Keratinocyte (primary cell): ENCODE measurements around the gene GATD1. TPM values are rescaled to one million over a fixed set of nuclear protein-coding genes. Genes with fewer than 3 reads are reported as not detected.

ENCODE experiments used
- DNase-seq: peaks from one replicate; pipeline ENCODE4 v3.0.0-alpha.2; 2011; ENCODE audit warnings: low read depth, missing footprints, low spot score
- FAIRE-seq: peaks from 2 replicates; lab custom pipeline; 2011; peaks lifted over from hg19 to GRCh38; lab: Jason Lieb, UNC
- H2AFZ ChIP-seq: 2 replicates; pipeline ENCODE4 v1.6.0; 2012; ENCODE audit warnings: low read length, control low read depth, inconsistent platforms; ENCODE audit not compliant: control insufficient read depth
- H3K27ac ChIP-seq: 2 replicates; pipeline ENCODE4 v1.5.1; 2011; ENCODE audit warnings: low read length; ENCODE audit not compliant: control insufficient read depth, insufficient read depth
- H3K27me3 ChIP-seq: 3 replicates; pipeline ENCODE4 v1.6.0; 2011; ENCODE audit warnings: low read length; ENCODE audit not compliant: control insufficient read depth, insufficient read depth; ENCODE audit errors: extremely low read depth
- H3K36me3 ChIP-seq, 2 experiments: 2 replicates in 1 of 2; 3 replicates in 1 of 2; pipeline ENCODE4 v1.5.1; 2011; ENCODE audit warnings: low read length in 2 of 2, mild to moderate bottlenecking in 1 of 2; ENCODE audit not compliant: control insufficient read depth in 2 of 2, insufficient read depth in 2 of 2; ENCODE audit errors: extremely low read depth in 1 of 2
- H3K4me1 ChIP-seq: 3 replicates; pipeline ENCODE4 v1.5.1; 2011; ENCODE audit warnings: low read length; ENCODE audit not compliant: control insufficient read depth, insufficient read depth; ENCODE audit errors: extremely low read depth
- H3K4me2 ChIP-seq: 3 replicates; pipeline ENCODE4 v1.6.0; 2011; ENCODE audit warnings: low read depth, low read length; ENCODE audit not compliant: control insufficient read depth, insufficient read depth; ENCODE audit errors: extremely low read depth
- H3K4me3 ChIP-seq, 3 experiments: fragments of 200-600 bp in 1 of 3; sonication (generic) in 1 of 3; 2 replicates in 2 of 3; 3 replicates in 1 of 3; pipeline ENCODE4 v1.5.1; 2011 to 2016; ENCODE audit warnings: low read length in 3 of 3, mild to moderate bottlenecking in 3 of 3, control low read depth in 2 of 3, inconsistent platforms in 1 of 3, low read depth in 1 of 3, mixed read lengths in 1 of 3, mixed run types in 1 of 3, moderate library complexity in 1 of 3; ENCODE audit not compliant: control insufficient read depth in 2 of 3, insufficient read depth in 2 of 3; ENCODE audit errors: extremely low read depth in 1 of 3
- H3K79me2 ChIP-seq: 2 replicates; pipeline ENCODE4 v1.6.0; 2012; ENCODE audit warnings: low read length; ENCODE audit not compliant: control insufficient read depth, insufficient read depth
- H3K9ac ChIP-seq: 3 replicates; pipeline ENCODE4 v1.6.0; 2011; ENCODE audit warnings: low read length; ENCODE audit not compliant: control insufficient read depth, insufficient read depth; ENCODE audit errors: extremely low read depth
- H3K9me1 ChIP-seq: 3 replicates; pipeline ENCODE4 v1.6.0; 2011; ENCODE audit warnings: low read length; ENCODE audit not compliant: control insufficient read depth, insufficient read depth; ENCODE audit errors: extremely low read depth
- H3K9me3 ChIP-seq: 2 replicates; pipeline ENCODE4 v1.5.1; 2012; ENCODE audit warnings: low read depth, low read length; ENCODE audit not compliant: control insufficient read depth
- H4K20me1 ChIP-seq: 3 replicates; pipeline ENCODE4 v1.6.0; 2011; ENCODE audit warnings: low read length; ENCODE audit not compliant: control insufficient read depth, insufficient read depth; ENCODE audit errors: extremely low read depth
- EZH2 ChIP-seq: IDR thresholded peaks from one replicate; pipeline ENCODE4 v1.6.1; 2012; ENCODE audit warnings: inconsistent platforms, mild to moderate bottlenecking, low read length, moderate library complexity
- dilution Hi-C: fragments of 300-500 bp; cut with MboI; formaldehyde crosslinking; loops from one replicate; pipeline ENCODE4 v1.7.0; 2020; ENCODE audit warnings: low sequenced_read_pairs; ENCODE audit not compliant: extremely low pct_ligation_motif_present
- polyA plus RNA-seq, 5 experiments: library from polyadenylated mRNA; depleted of rRNA in 3 of 5; stranded (reverse) in 3 of 5; stranded (forward) in 1 of 5; unstranded in 1 of 5; fragments of >200 nt; gene quantifications; 1 replicate in 1 of 5; 2 replicates in 3 of 5; 3 replicates in 1 of 5; pipeline versions ENCODE4 v1.2.1 to v1.2.3, GENCODE V29; 2011 to 2012; ENCODE audit warnings: missing spikeins in 2 of 5, low read depth in 1 of 5, low replicate concordance in 1 of 5
- TF ChIP-seq, protein P1 (sequence below), 3 experiments: IDR thresholded peaks in 1 of 3; conservative IDR thresholded peaks in 1 of 3; optimal IDR thresholded peaks in 1 of 3; 2 replicates in 2 of 3; 3 replicates in 1 of 3; pipeline versions ENCODE3 to v1.5.1; 2011; ENCODE audit warnings: low read length in 3 of 3, mild to moderate bottlenecking in 3 of 3, moderate library complexity in 2 of 3, control low read depth in 1 of 3, inconsistent platforms in 1 of 3; ENCODE audit not compliant: insufficient read depth in 2 of 3; ENCODE audit errors: extremely low read depth in 1 of 3

The GATD1 gene
- polyA plus RNA-seq, 1 donor (not counting 4 experiments of a cell fraction or from before 2014, with no cell fraction given), result 24.4 TPM

DNA sequence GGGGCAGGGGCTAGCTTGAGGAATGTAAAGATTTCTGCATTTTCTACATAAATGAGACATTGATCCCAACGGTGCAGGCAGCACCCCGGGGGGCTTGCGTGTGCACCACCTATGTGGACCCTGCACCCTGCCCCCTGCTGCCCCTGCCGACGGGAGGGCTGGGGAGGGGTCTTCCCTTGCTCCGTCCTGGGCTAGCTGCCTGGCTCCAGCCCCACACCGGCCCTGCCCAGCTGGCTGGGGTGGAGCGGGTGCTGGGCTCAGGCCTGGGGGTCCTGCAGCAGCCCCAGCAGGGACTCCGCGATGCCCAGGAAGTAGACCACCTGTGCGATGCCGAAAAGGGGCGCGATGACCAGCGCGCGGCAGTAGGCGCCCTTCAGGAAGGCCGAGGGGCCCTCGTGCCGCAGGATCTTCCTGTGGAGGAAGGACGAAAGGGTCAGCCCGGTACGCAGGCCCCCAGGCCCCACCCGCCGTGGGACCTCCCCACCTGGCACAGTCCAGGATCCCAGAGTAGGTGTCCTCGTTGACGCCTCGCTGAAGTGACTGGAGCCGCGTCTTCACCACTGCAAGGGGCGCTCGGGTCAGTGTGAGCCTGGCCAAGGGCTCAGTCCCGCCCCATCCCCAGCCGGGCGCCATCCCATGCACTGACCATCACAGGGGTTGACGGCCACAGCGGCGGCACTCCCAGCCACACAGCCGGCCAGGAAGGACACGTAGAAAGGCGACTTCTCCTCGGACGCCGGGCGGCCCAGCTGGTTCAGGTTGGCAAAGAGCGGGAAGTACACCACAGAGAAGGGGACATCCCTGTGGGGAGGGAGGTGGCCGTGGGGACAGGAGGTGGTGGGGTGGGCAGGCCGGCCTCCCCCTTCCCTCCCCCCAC is 14.6 kb upstream of the GATD1 start:
- dilution Hi-C loops, result no loop called here
- no peak overlapping the region for H3K27ac ChIP-seq
- FAIRE-seq, result no peak

DNA sequence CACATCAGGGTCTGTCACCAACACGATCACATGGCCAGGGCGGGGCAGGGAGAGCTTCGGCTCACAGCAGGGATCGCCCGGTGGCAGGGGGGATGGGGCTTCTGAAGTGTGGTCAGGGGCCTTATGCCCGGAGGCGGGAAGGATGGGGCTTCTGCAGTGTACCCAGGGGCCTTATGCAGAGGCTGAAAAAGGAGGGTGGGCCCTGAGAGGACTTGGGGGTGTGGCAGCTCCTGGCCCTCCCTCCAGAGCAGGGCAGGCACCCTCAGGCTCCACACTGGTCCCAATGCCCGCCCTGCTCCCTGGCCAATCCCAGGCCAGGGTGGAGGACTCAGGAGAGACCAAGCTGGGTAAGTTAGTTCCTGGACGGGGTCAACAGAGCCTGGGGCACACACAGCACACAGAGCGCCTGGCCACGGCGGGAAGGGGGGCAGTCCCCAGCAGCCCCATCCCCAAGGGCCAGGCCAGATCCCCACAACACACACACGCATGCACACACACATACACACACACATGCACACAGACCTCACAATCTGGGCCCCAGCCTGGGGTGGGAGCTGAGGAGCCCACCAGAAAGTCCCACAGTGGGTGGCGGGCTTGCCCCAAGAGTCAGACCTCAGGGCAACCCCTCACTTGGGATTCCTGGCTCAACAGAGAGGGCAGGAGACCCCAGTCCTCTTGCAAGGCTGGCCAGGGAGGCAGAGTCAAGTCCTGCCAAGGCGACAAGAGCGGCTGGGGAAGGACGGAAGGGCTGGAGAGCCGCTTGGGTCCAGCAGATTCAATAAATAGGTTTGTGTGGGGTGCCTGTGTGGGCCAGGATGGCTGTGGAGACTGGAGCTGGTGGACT is 13.7 kb upstream of the GATD1 start:
- no peak overlapping the region for H3K9ac ChIP-seq
- no peak overlapping the region for H2AFZ ChIP-seq
- FAIRE-seq (no peak), DNase-seq (no peak)
- dilution Hi-C loops, result no loop called here
- no peaks in the 10 kb centered on the region for H4K20me1 ChIP-seq
- H3K27ac ChIP-seq, result no peak overlapping the region
- no peaks in the 10 kb centered on the region for H3K9me1 ChIP-seq
- H3K4me2 ChIP-seq, result no peak overlapping the region
- H3K4me3 ChIP-seq, result no peak overlapping the region
- H3K4me1 ChIP-seq, result peaks cover 3% of the 10 kb centered on the region
- H3K79me2 ChIP-seq, result no peaks in the 10 kb centered on the region
- TF ChIP-seq, protein P1, sequence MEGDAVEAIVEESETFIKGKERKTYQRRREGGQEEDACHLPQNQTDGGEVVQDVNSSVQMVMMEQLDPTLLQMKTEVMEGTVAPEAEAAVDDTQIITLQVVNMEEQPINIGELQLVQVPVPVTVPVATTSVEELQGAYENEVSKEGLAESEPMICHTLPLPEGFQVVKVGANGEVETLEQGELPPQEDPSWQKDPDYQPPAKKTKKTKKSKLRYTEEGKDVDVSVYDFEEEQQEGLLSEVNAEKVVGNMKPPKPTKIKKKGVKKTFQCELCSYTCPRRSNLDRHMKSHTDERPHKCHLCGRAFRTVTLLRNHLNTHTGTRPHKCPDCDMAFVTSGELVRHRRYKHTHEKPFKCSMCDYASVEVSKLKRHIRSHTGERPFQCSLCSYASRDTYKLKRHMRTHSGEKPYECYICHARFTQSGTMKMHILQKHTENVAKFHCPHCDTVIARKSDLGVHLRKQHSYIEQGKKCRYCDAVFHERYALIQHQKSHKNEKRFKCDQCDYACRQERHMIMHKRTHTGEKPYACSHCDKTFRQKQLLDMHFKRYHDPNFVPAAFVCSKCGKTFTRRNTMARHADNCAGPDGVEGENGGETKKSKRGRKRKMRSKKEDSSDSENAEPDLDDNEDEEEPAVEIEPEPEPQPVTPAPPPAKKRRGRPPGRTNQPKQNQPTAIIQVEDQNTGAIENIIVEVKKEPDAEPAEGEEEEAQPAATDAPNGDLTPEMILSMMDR (optimal IDR thresholded peaks at IDR 0.05 in 1 of 3, IDR thresholded peaks at IDR 0.05 in 1 of 3, conservative IDR thresholded peaks at IDR 0.05 in 1 of 3; ENCODE audit: extremely low read depth in 1 of 3, insufficient read depth in 2 of 3, low read length in 3 of 3), result no peak
- TF ChIP-seq EZH2, result no peak
- peaks cover 8% of the 10 kb centered on the region for H3K27me3 ChIP-seq
- H3K36me3 ChIP-seq, result peaks cover 8 to 11% of the 10 kb centered on the region in 2 experiments
- no peaks in the 10 kb centered on the region for H3K9me3 ChIP-seq

More for the DNA sequence above, 14.6 kb upstream of the GATD1 start:
- Histone ChIP-seq H3K9me3 (no peaks in the 10 kb centered on the region), H3K9me1 (no peaks in the 10 kb centered on the region), H3K27me3 (peaks cover 8% of the 10 kb centered on the region), H3K79me2 (no peaks in the 10 kb centered on the region), H2AFZ (no peak overlapping the region), H3K4me1 (peaks cover 10% of the 10 kb centered on the region), H3K9ac (no peak overlapping the region), H3K36me3 (peaks cover 8 to 11% of the 10 kb centered on the region in 2 experiments), H3K4me3 (no peak overlapping the region), H3K4me2 (no peak overlapping the region), H4K20me1 (no peaks in the 10 kb centered on the region)
- TF ChIP-seq, protein P1 (optimal IDR thresholded peaks at IDR 0.05 in 1 of 3, IDR thresholded peaks at IDR 0.05 in 1 of 3, conservative IDR thresholded peaks at IDR 0.05 in 1 of 3; ENCODE audit: extremely low read depth in 1 of 3, insufficient read depth in 2 of 3, low read length in 3 of 3), result no peak
- no peak for TF ChIP-seq EZH2
- DNase-seq, result no peak
